ENCODE measurements around the gene POLR3C.
"Not testable (repeated sequence)": the region's sequence is repeated elsewhere in the genome, so short reads cannot be mapped to it uniquely, and the experiment has no call there.

Gene POLR3C

GRCh38 chr1:145818095-145818494, 5.9 kb upstream of the POLR3C start:
- DNase-seq (ENCODE audit: low read depth in 2 of 2): not testable (repeated sequence)

GRCh38 chr1:145822779-145823331, 1.1 kb upstream of the POLR3C start:
- DNase-seq (ENCODE audit: low read depth in 2 of 2): not testable (repeated sequence)

- DNase-seq (ENCODE audit: low read depth in 2 of 2): no peak
Observed at GRCh38 chr1:145824499-145824842, 471 bp downstream of the POLR3C start.

- no peak for DNase-seq (ENCODE audit: low read depth in 2 of 2)
Observed at GRCh38 chr1:145826030-145826429, 2.0 kb downstream of the POLR3C start.

- DNase-seq (ENCODE audit: low read depth in 2 of 2): no peak
Observed at GRCh38 chr1:145827966-145828365, 4.0 kb downstream of the POLR3C start.

- no peak for DNase-seq (ENCODE audit: low read depth in 2 of 2)
Observed at GRCh38 chr1:145828367-145829026, 4.5 kb downstream of the POLR3C start.

GRCh38 chr1:145830810-145831209, 6.8 kb downstream of the POLR3C start:
- DNase-seq (ENCODE audit: low read depth in 2 of 2): not testable (repeated sequence)

GRCh38 chr1:145837656-145838055, 13.7 kb downstream of the POLR3C start:
- no peak for DNase-seq (ENCODE audit: low read depth in 2 of 2)

- no peak for DNase-seq (ENCODE audit: low read depth in 2 of 2)
Observed at GRCh38 chr1:145843031-145843430, 19.0 kb downstream of the POLR3C start.

GRCh38 chr1:145845144-145845513, 21.1 kb downstream of the POLR3C start:
- no peak for DNase-seq (ENCODE audit: low read depth in 2 of 2)

- peak; percentile 55 to 70 for DNase-seq (ENCODE audit: low read depth in 2 of 2)
Observed at GRCh38 chr1:145845514-145846161, 21.6 kb downstream of the POLR3C start, which contains the start of gene NUDT17. Gene NUDT17 (plus strand): TSS chr1:145845630. CDS start chr1:145845641, 11 bp downstream.

GRCh38 chr1:145846201-145846612, 22.2 kb downstream of the POLR3C start:
- no peak for DNase-seq (ENCODE audit: low read depth in 2 of 2)

GRCh38 chr1:145847827-145848226, 23.8 kb downstream of the POLR3C start:
- DNase-seq (ENCODE audit: low read depth in 2 of 2): no peak

GRCh38 chr1:145849356-145850160, 25.6 kb downstream of the POLR3C start:
- DNase-seq (ENCODE audit: low read depth in 2 of 2): no peak

- DNase-seq (ENCODE audit: low read depth in 2 of 2): no peak
Observed at GRCh38 chr1:145855426-145855948, 31.5 kb downstream of the POLR3C start.

- no peak for DNase-seq (ENCODE audit: low read depth in 2 of 2)
Observed at GRCh38 chr1:145857170-145857569, 33.2 kb downstream of the POLR3C start.

GRCh38 chr1:145858238-145858900, 34.4 kb downstream of the POLR3C start:
- peak; percentile 10 to 48 for DNase-seq (ENCODE audit: low read depth in 2 of 2)

- peak; percentile 68 to 73 for DNase-seq (ENCODE audit: low read depth in 2 of 2)
Observed at GRCh38 chr1:145858901-145859490, 35.0 kb downstream of the POLR3C start, which contains the start of gene PIAS3. Gene PIAS3 (minus strand): TSS chr1:145859081. CDS start chr1:145858990, 91 bp downstream.

- DNase-seq (ENCODE audit: low read depth in 2 of 2): peak; percentile 44 to 65
Observed at GRCh38 chr1:145859491-145860023, 35.6 kb downstream of the POLR3C start.

- no peak for DNase-seq (ENCODE audit: low read depth in 2 of 2)
Observed at GRCh38 chr1:145863282-145864018, 39.5 kb downstream of the POLR3C start.
